C4-2B (cell line): Measurements from ENCODE around the gene ZNF165.

ENCODE experiments used
- H3K27ac ChIP-seq: fragments of 450-650 bp; 2 replicates; pipeline ENCODE4 v1.5.1; 2017
- ZFX ChIP-seq: fragments of 450-650 bp; IDR thresholded peaks from 2 replicates; pipeline ENCODE4 v1.6.1; 2017
- TF ChIP-seq, protein P1 (sequence below): fragments of 450-650 bp; conservative IDR thresholded peaks from 2 replicates; pipeline ENCODE4 v1.5.1; 2017; ENCODE audit warnings: mild to moderate bottlenecking

The ZNF165 gene

GRCh38 chr6:28137505-28137981, 57.2 kb downstream of the ZNF165 start:
- TF ChIP-seq ZFX, result no peak
- TF ChIP-seq, protein P1, sequence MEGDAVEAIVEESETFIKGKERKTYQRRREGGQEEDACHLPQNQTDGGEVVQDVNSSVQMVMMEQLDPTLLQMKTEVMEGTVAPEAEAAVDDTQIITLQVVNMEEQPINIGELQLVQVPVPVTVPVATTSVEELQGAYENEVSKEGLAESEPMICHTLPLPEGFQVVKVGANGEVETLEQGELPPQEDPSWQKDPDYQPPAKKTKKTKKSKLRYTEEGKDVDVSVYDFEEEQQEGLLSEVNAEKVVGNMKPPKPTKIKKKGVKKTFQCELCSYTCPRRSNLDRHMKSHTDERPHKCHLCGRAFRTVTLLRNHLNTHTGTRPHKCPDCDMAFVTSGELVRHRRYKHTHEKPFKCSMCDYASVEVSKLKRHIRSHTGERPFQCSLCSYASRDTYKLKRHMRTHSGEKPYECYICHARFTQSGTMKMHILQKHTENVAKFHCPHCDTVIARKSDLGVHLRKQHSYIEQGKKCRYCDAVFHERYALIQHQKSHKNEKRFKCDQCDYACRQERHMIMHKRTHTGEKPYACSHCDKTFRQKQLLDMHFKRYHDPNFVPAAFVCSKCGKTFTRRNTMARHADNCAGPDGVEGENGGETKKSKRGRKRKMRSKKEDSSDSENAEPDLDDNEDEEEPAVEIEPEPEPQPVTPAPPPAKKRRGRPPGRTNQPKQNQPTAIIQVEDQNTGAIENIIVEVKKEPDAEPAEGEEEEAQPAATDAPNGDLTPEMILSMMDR, result no peak
- H3K27ac ChIP-seq, result peak overlapping the region; percentile 55
